GM12878 (cell line): Measurements from ENCODE around the gene FIGNL2. TPM values are rescaled to one million over a fixed set of nuclear protein-coding genes. Genes with fewer than 3 reads are reported as not detected.

ENCODE experiments used
- ATAC-seq: fragments of 200-7000 bp; cut with Tn5 transposase; 3 replicates; pipeline ENCODE4 v1.9.1; 2020; ENCODE audit warnings: mild to moderate bottlenecking, moderate library complexity
- BruUV-seq: library from RNA; stranded (reverse); fragments of 400-500 nt; replicated peaks from 2 replicates; lab custom pipeline; 2021; lab: Mats Ljungman, UMichigan
- CTCF ChIA-PET: fragments of 300-600 bp; sonication (Branson Sonifier 250); formaldehyde crosslinking; extraction: SDS; loops from one replicate; lab custom pipeline; 2021; ENCODE audit warnings: inconsistent platforms; lab: Yijun Ruan, JAX
- POLR2A ChIA-PET: fragments of 350-600 bp; formaldehyde crosslinking; extraction: SDS; loops from one replicate; lab custom pipeline; 2021; ENCODE audit warnings: inconsistent platforms; lab: Charles Lee
- RAD21 ChIA-PET: fragments of 300-600 bp; sonication (Branson Sonifier 250); formaldehyde crosslinking; loops from one replicate; lab custom pipeline; 2023; ENCODE audit warnings: antibody characterized with exemption; ENCODE audit not compliant: unreplicated experiment; lab: Charles Lee
- SMC1A ChIA-PET: fragments of 300-600 bp; sonication (Branson Sonifier 250); formaldehyde crosslinking; loops from one replicate; lab custom pipeline; 2023; ENCODE audit not compliant: unreplicated experiment, uncharacterized antibody; lab: Charles Lee
- DNase-seq: peaks from one replicate; pipeline ENCODE4 v3.0.0-alpha.2; 2011; ENCODE audit warnings: low read depth, low spot score
- FAIRE-seq: peaks from 3 replicates; lab custom pipeline; 2011; peaks lifted over from hg19 to GRCh38; lab: Jason Lieb, UNC
- H2AFZ ChIP-seq: 2 replicates; pipeline ENCODE4 v1.6.0; 2011; ENCODE audit warnings: low read depth, low read length, control low read depth; ENCODE audit not compliant: control insufficient read depth
- H3K27ac ChIP-seq: 2 replicates; pipeline ENCODE4 v1.5.1; 2011; ENCODE audit warnings: control low read depth; ENCODE audit not compliant: control insufficient read depth, insufficient read depth
- H3K27me3 ChIP-seq, 2 experiments: replicated peaks in 1 of 2; 2 replicates each; pipeline versions ENCODE4 v1.6.0 to v1.6.1; 2011; ENCODE audit warnings: low read length in 1 of 2; ENCODE audit not compliant: control insufficient read depth in 2 of 2, insufficient read depth in 2 of 2
- H3K36me3 ChIP-seq, 2 experiments: 2 replicates each; pipeline ENCODE4 v1.5.1; 2011; ENCODE audit warnings: low read length in 1 of 2; ENCODE audit not compliant: control insufficient read depth in 2 of 2, insufficient read depth in 2 of 2
- H3K4me1 ChIP-seq: 2 replicates; pipeline ENCODE4 v1.6.1; 2011; ENCODE audit warnings: mild to moderate bottlenecking, low read length, moderate library complexity, mixed read lengths; ENCODE audit not compliant: control insufficient read depth, insufficient read depth
- H3K4me2 ChIP-seq: 2 replicates; pipeline ENCODE4 v1.6.0; 2011; ENCODE audit warnings: control low read depth; ENCODE audit not compliant: control insufficient read depth, insufficient read depth
- H3K4me3 ChIP-seq: fragments of 200-600 bp; sonication (generic); 2 replicates; pipeline ENCODE4 v1.5.1; 2016
- H3K79me2 ChIP-seq: 2 replicates; pipeline ENCODE4 v1.6.0; 2011; ENCODE audit warnings: low read length; ENCODE audit not compliant: control insufficient read depth, insufficient read depth
- H3K9ac ChIP-seq: 2 replicates; pipeline ENCODE4 v1.8.0; 2011; ENCODE audit warnings: low read length, control low read depth, mixed read lengths; ENCODE audit not compliant: control insufficient read depth, insufficient read depth
- H3K9me3 ChIP-seq: replicated peaks from 3 replicates; pipeline ENCODE4 v1.5.1; 2011; ENCODE audit warnings: mild to moderate bottlenecking, low read length; ENCODE audit not compliant: control insufficient read depth, insufficient read depth
- H4K20me1 ChIP-seq: 2 replicates; pipeline ENCODE4 v1.6.0; 2011; ENCODE audit not compliant: control insufficient read depth, insufficient read depth
- ATF7 ChIP-seq: fragments of 450-650 bp; IDR thresholded peaks from 2 replicates; pipeline ENCODE4 v1.6.1; 2016; ENCODE audit warnings: low read depth, mild to moderate bottlenecking
- PML ChIP-seq: IDR thresholded peaks from 2 replicates; pipeline ENCODE4 v1.6.1; 2012; ENCODE audit warnings: low read length, inconsistent platforms
- RAD21 ChIP-seq: IDR thresholded peaks from 2 replicates; pipeline ENCODE4 v1.6.1; 2011; ENCODE audit warnings: mild to moderate bottlenecking, low read depth, low read length, moderate library complexity; ENCODE audit not compliant: insufficient read depth
- WRNIP1 ChIP-seq: IDR thresholded peaks from 2 replicates; pipeline ENCODE4 v1.6.1; 2011; ENCODE audit warnings: low read depth, low read length, improper control_type of control experiment, borderline replicate concordance
- ZNF24 ChIP-seq: fragments of 450-650 bp; IDR thresholded peaks from 2 replicates; pipeline ENCODE4 v1.6.1; 2017; ENCODE audit warnings: antibody characterized with exemption, mild to moderate bottlenecking
- ZSCAN29 ChIP-seq: fragments of 450-650 bp; IDR thresholded peaks from 2 replicates; pipeline ENCODE4 v1.6.1; 2017; ENCODE audit warnings: mild to moderate bottlenecking, moderate library complexity
- WGBS: methylation state at CpG from one replicate; pipeline ENCODE4 v1.1.6; 2016; ENCODE audit warnings: low lambda C conversion rate; ENCODE audit not compliant: insufficient replicate concordance, insufficient coverage; ENCODE audit errors: missing lambda C conversion rate; 5-methylcytosine and 5-hydroxymethylcytosine counted together
- in situ Hi-C: fragments of 300-500 bp; cut with MboI; formaldehyde crosslinking; loops from 9 replicates; pipeline ENCODE4 v1.14.3; 2018; ENCODE audit warnings: mixed read lengths
- intact Hi-C: fragments of 100-400 bp; cut with micrococcal nuclease; formaldehyde crosslinking; loops from one replicate; pipeline ENCODE4 v1.14.2; 2022; ENCODE audit not compliant: unreplicated experiment
- polyA plus RNA-seq, 11 experiments: library from polyadenylated mRNA; depleted of rRNA in 4 of 11; unstranded in 6 of 11; stranded (reverse) in 5 of 11; fragments of >200 nt; fragmentation: Nextera tagmentation in 4 of 11; fragmentation: Illumina TruSeq in 1 of 11; extraction: Ambion mirVana in 4 of 11; extraction: Trizol in 1 of 11; gene quantifications; 1 replicate in 1 of 11; 2 replicates in 10 of 11; pipeline versions ENCODE4 v1.2.1 to v1.2.3, GENCODE V29; 2011 to 2016; ENCODE audit warnings: inconsistent platforms in 2 of 11, missing spikeins in 2 of 11, low read depth in 1 of 11
- total RNA-seq, 4 experiments: library from RNA; depleted of rRNA in 3 of 4; stranded (reverse); fragments of >200 nt in 3 of 4; fragmentation: Illumina TruSeq in 1 of 4; extraction: Trizol in 1 of 4; gene quantifications; 2 replicates each; pipeline versions ENCODE4 v1.2.1 to v1.2.3, GENCODE V29; 2013 to 2021
- TF ChIP-seq, protein P1 (sequence below): IDR thresholded peaks from 2 replicates; pipeline ENCODE4 v1.6.1; 2011; ENCODE audit warnings: borderline replicate concordance, low read depth, mild to moderate bottlenecking, moderate library complexity, low read length; ENCODE audit not compliant: insufficient read depth, poor library complexity, severe bottlenecking
- TF ChIP-seq, protein P2 (sequence below): IDR thresholded peaks from 2 replicates; pipeline ENCODE4 v1.6.1; 2011; ENCODE audit warnings: low read depth, low read length, improper control_type of control experiment, borderline replicate concordance

Gene FIGNL2
- total and polyA plus RNA-seq, 10 of the 15 experiments (the other 5 are each of a cell fraction or from before 2014, with no cell fraction given), result not detected

DNA sequence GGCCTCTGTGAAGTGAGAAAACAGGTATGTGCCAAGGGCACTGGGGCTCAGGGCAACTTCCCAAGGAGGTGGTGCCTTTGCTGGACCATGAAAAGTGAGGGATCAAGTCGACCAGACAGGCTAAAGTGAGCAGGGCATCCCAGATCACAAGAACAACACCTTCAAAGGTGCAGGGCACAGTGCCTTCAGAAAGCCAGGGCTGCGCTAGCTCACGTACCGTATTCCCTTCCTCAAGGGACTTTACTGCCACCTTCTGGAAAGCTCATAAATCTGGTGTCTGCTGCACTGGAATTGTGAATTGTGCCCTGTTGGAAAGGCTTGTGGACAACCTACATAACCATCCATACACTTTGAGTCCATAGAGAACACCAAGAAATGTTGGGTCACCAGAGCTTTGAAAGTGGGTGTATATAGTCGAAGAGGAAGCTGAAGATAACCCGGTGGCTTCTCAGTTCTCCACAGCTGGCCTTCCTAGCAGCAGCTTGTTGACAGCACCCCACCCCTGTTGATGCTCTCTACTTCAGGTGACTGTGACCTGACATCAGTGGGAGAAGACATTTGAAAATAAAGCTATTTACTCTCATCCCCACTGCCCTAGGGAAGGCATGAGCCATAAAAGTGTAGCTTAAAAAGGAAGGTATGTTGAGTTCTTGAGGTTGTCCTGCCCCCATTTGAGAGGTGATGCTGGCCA, 24.5 kb downstream of the FIGNL2 start (continued):
- TF ChIP-seq RAD21, result peak; percentile 31

DNA sequence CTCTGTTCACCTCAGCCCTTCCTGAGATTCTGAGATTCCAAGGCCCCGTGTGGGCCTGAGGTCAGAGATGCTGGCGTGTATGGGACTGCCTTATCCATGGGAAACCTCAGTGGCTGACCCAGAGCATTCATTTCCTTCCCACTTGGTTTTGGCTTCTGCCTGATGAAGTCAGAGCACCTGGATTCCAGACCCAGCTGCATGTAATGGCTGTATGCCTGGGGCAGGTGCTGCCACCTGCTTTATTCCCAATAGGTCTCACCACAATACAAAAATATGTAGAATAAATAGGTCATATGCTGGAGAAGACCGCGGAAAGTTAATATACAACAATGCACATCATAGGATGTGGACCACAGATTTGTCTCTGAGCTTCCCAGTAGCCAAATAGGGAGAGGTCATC, 25.6 kb downstream of the FIGNL2 start:
- H3K79me2 ChIP-seq, result no peaks in the 10 kb centered on the region
- H3K36me3 ChIP-seq, result no peaks in the 10 kb centered on the region
- no peak overlapping the region for H3K4me2 ChIP-seq
- H2AFZ ChIP-seq, result no peak overlapping the region
- RAD21 ChIA-PET, result no interaction called here
- no peaks in the 10 kb centered on the region; the same call in 1 of the 2 replicates for H4K20me1 ChIP-seq
- no peaks in the 10 kb centered on the region for H3K4me1 ChIP-seq
- no peak overlapping the region for H3K4me3 ChIP-seq
- CTCF ChIA-PET, result interaction anchor here (1.3 to 1.4 kb wide), 2 partner anchors 202 to 404 kb away, joined by 3 to 4 read pairs; no protein-coding TSS in a partner anchor
- no peak for FAIRE-seq
- H3K27me3 ChIP-seq, result peaks cover 4 to 11% of the 10 kb centered on the region in 2 experiments; a peak in 3 of 4 replicates
- no peaks in the 10 kb centered on the region for H3K9me3 ChIP-seq
- POLR2A ChIA-PET, result no interaction called here
- SMC1A ChIA-PET, result no interaction called here
- WGBS, result 49% methylated on average over 4 of the region's 4 CpGs
- BruUV-seq, result no TSS peak
- no peak for DNase-seq
- TF ChIP-seq WRNIP1 (no peak), ATF7 (no peak), ZNF24 (no peak), PML (no peak), ZSCAN29 (no peak)
- TF ChIP-seq, protein P1, sequence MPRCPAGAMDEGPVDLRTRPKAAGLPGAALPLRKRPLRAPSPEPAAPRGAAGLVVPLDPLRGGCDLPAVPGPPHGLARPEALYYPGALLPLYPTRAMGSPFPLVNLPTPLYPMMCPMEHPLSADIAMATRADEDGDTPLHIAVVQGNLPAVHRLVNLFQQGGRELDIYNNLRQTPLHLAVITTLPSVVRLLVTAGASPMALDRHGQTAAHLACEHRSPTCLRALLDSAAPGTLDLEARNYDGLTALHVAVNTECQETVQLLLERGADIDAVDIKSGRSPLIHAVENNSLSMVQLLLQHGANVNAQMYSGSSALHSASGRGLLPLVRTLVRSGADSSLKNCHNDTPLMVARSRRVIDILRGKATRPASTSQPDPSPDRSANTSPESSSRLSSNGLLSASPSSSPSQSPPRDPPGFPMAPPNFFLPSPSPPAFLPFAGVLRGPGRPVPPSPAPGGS, result no peak
- TF ChIP-seq, protein P2, sequence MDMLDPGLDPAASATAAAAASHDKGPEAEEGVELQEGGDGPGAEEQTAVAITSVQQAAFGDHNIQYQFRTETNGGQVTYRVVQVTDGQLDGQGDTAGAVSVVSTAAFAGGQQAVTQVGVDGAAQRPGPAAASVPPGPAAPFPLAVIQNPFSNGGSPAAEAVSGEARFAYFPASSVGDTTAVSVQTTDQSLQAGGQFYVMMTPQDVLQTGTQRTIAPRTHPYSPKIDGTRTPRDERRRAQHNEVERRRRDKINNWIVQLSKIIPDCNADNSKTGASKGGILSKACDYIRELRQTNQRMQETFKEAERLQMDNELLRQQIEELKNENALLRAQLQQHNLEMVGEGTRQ, result no peak
- intact Hi-C loops (no loop called here), in situ Hi-C loops (no loop called here)
- no peak for ATAC-seq
- H3K9ac ChIP-seq, result no peak overlapping the region
- no peak overlapping the region for H3K27ac ChIP-seq
